Smooth muscle cell of trachea (primary cell): Measurements from ENCODE around the gene PHOX2A. TPM values are rescaled to one million over a fixed set of nuclear protein-coding genes. Genes with fewer than 3 reads are reported as not detected.

Source experiments
- total RNA-seq: library from RNA; depleted of rRNA; stranded (reverse); fragments of >200 nt; gene quantifications from 2 replicates; pipeline ENCODE4 v1.2.1, GENCODE V29; 2014

PHOX2A gene
- total RNA-seq = not detected in 2 replicates

DNA sequence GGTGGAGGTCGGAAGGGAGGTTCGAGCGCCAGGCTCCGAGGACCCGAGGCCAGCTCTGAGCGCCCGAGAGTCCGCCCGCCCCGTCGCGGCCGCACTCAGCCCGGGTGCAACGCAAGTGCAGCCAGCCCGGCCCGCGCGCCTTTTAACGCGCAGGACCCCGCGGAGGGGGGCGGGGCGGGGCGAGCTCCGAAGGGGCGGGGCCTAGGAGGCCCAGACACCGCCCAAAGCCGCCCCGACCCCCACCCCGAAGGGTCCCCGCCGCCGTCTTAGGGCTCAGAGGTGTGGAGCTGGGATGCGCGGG lies at the start of gene PHOX2A:
Gene PHOX2A (minus strand): TSS at position 117 of the 301 bp plus-strand sequence. CDS start 172 bp downstream, outside the sequence.

DNA sequence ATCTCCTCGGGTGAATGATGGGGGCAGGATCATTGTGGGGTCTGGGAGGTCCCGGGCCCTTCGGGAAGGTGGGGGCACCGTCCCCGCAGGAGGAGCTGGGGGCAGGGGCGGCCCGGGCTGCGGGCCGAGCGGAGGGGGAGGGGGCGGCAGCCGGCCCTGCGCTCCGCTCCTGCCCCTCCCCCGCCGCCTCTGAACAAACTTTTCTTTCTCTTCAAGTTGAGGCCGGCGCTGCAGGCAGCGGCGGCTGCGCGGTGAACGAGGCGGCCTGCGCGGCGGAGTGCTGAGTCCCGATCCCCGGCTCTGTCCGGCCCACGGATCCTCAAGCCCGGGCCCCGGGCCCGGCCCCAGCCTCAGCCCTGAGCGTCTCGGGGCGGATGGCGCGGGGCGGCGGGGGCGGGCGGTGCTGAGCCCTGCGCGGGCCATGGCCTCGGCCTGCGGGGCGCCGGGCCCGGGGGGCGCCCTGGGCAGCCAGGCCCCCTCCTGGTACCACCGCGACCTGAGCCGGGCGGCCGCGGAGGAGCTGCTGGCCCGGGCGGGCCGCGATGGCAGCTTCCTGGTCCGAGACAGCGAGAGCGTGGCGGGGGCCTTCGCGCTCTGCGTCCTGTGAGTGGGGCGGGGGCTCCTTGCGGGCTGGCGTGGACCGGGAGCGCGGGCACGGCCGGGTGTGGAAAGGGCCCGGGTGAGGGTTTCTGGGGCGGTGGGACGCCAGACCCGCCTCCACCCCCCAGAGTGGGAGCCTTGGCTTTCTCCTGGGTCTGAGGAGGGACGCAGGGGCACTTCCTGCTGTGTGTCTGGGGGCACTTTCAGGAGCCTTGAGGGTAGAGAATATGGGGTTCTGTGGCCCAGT lies 19.2 kb downstream of the PHOX2A start, which contains the start of gene INPPL1:
Gene INPPL1 (plus strand): TSS at position 204 of the 847 bp plus-strand sequence. CDS start 218 bp downstream, at position 422.

GRCh38 chr11:72216638-72217037 lies 27.3 kb downstream of the PHOX2A start, which contains the start of gene FOLR2:
TSS of gene FOLR2 (plus strand) at chr11:72216794. CDS start at chr11:72218585, 1,791 bp downstream.

DNA sequence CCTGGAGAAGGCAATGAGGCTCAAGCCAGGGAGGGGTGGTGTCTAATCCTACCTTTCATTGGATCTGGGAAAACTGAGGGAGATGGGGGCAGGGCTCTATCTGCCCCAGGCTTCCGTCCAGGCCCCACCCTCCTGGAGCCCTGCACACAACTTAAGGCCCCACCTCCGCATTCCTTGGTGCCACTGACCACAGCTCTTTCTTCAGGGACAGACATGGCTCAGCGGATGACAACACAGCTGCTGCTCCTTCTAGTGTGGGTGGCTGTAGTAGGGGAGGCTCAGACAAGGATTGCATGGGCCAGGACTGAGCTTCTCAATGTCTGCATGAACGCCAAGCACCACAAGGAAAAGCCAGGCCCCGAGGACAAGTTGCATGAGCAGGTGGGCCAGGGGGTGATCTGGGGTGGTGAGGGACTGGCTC lies 52.0 kb downstream of the PHOX2A start, which contains the start of gene FOLR1:
Gene FOLR1 (plus strand): TSS at position 180 of the 421 bp plus-strand sequence. CDS start 34 bp downstream, at position 214.

Other genes with a start within 250 kb of the PHOX2A start
- gene IL18BP, start 245.3 kb downstream of the PHOX2A start, total RNA-seq = 2.8 and 3.8 TPM in 2 replicates
- gene NUMA1, start 163.6 kb downstream of the PHOX2A start, total RNA-seq = 184 and 259 TPM in 2 replicates
- 6.4 and 8.1 TPM in 2 replicates for gene LRRC51, start 163.3 kb downstream of the PHOX2A start, total RNA-seq
- 97.3 and 114 TPM in 2 replicates for gene LAMTOR1, start 140.9 kb downstream of the PHOX2A start, total RNA-seq
- gene TOMT, start 138.3 kb downstream of the PHOX2A start, total RNA-seq = 0.17 TPM in 1 of 2 replicates, not detected in the other
- 19.2 and 33.0 TPM in 2 replicates for gene ANAPC15, start 131.5 kb downstream of the PHOX2A start, total RNA-seq
- gene FOLR3, start 108.5 kb downstream of the PHOX2A start, total RNA-seq = 1.3 and 1.8 TPM in 2 replicates
- gene FOLR1, start 52.0 kb downstream of the PHOX2A start, total RNA-seq = 0.33 TPM in 1 of 2 replicates, not detected in the other
- gene FOLR2, start 27.4 kb downstream of the PHOX2A start, total RNA-seq = not detected in 2 replicates
- gene INPPL1, start 19.4 kb downstream of the PHOX2A start, total RNA-seq = 52.9 and 112 TPM in 2 replicates
- 42.5 and 43.2 TPM in 2 replicates for gene CLPB, start 190.4 kb upstream of the PHOX2A start, total RNA-seq